Measurements from ENCODE around the gene PCDHB11. TPM values are rescaled to one million over a fixed set of nuclear protein-coding genes. Genes with fewer than 3 reads are reported as not detected.
"Not testable (repeated sequence)": the region's sequence is repeated elsewhere in the genome, so short reads cannot be mapped to it uniquely, and the experiment has no call there.

Gene PCDHB11
- total RNA-seq, 1 experiment from 2014 or later = not detected

DNA sequence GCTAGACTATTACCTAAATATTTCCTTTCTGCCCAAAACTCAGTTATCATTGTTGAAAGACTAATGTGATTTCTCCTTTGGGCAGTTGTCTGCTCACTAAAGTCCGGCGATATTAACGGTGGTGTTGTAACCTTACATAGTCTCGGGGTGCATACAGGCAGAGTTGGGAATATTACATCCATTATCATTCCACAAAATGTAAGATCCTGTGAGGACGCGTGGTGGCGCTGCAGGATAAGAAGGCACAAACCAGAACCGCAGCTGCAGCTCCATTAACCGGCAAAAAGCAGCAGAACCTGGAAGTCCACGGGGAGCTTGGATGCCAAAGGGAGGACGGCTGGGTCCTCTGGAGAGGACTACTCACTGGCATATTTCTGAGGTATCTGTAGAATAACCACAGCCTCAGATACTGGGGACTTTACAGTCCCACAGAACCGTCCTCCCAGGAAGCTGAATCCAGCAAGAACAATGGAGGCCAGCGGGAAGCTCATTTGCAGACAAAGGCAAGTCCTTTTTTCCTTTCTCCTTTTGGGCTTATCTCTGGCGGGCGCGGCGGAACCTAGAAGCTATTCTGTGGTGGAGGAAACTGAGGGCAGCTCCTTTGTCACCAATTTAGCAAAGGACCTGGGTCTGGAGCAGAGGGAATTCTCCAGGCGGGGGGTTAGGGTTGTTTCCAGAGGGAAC is 14.4 kb downstream of the PCDHB11 start, which contains the start of gene PCDHB13:
Gene PCDHB13, plus strand, starts transcription at position 264 of the 684 bp plus-strand sequence. Its CDS starts 205 bp downstream, at position 469.
- H3K4me1 ChIP-seq; POLR2A ChIA-PET; H3K4me3 Mint-ChIP-seq (ENCODE audit: unreplicated experiment); H3K27me3 ChIP-seq (replicated peaks; ENCODE audit: control insufficient read depth, insufficient read depth, low read length); H3K36me3 ChIP-seq (ENCODE audit: control insufficient read depth, insufficient read depth, low read length); H3K4me3 ChIP-seq (ENCODE audit: low read depth, low read length); H3K4me1 Mint-ChIP-seq (ENCODE audit: low read depth, unreplicated experiment); H3K9me3 ChIP-seq; H3K27ac Mint-ChIP-seq (ENCODE audit: unreplicated experiment); CTCF ChIA-PET; H3K36me3 Mint-ChIP-seq (ENCODE audit: insufficient read depth, unreplicated experiment); H3K27me3 Mint-ChIP-seq (ENCODE audit: insufficient read depth, unreplicated experiment); BruUV-seq (replicated peaks): not testable (repeated sequence)
- peaks cover 16% of the 10 kb centered on the region for H3K9me3 Mint-ChIP-seq (ENCODE audit: unreplicated experiment)
- DNase-seq = peak in 1 of 2 experiments; percentile 25
- intact Hi-C loops (cut with micrococcal nuclease; ENCODE audit: unreplicated experiment) = loop anchor here (2.0 kb wide), 1 partner anchor 35 kb away; no protein-coding TSS in a partner anchor

DNA sequence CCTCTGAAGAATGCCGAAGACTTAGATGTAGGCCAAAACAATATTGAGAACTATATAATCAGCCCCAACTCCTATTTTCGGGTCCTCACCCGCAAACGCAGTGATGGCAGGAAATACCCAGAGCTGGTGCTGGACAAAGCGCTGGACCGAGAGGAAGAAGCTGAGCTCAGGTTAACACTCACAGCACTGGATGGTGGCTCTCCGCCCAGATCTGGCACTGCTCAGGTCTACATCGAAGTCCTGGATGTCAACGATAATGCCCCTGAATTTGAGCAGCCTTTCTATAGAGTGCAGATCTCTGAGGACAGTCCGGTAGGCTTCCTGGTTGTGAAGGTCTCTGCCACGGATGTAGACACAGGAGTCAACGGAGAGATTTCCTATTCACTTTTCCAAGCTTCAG is 15.2 kb downstream of the PCDHB11 start:
- H3K27me3 ChIP-seq (replicated peaks; ENCODE audit: control insufficient read depth, insufficient read depth, low read length); H3K36me3 ChIP-seq (ENCODE audit: control insufficient read depth, insufficient read depth, low read length); CTCF ChIA-PET; H3K27me3 Mint-ChIP-seq (ENCODE audit: insufficient read depth, unreplicated experiment); BruUV-seq (replicated peaks); H3K9me3 ChIP-seq; H3K4me3 Mint-ChIP-seq (ENCODE audit: unreplicated experiment); H3K4me1 ChIP-seq; H3K4me3 ChIP-seq (ENCODE audit: low read depth, low read length); H3K36me3 Mint-ChIP-seq (ENCODE audit: insufficient read depth, unreplicated experiment); H3K4me1 Mint-ChIP-seq (ENCODE audit: low read depth, unreplicated experiment); DNase-seq; H3K27ac Mint-ChIP-seq (ENCODE audit: unreplicated experiment); POLR2A ChIA-PET: not testable (repeated sequence)
- peaks cover 20% of the 10 kb centered on the region for H3K9me3 Mint-ChIP-seq (ENCODE audit: unreplicated experiment)
- intact Hi-C loops (cut with micrococcal nuclease; ENCODE audit: unreplicated experiment) = loop anchor here (2.0 kb wide), 1 partner anchor 36 kb away; no protein-coding TSS in a partner anchor

DNA sequence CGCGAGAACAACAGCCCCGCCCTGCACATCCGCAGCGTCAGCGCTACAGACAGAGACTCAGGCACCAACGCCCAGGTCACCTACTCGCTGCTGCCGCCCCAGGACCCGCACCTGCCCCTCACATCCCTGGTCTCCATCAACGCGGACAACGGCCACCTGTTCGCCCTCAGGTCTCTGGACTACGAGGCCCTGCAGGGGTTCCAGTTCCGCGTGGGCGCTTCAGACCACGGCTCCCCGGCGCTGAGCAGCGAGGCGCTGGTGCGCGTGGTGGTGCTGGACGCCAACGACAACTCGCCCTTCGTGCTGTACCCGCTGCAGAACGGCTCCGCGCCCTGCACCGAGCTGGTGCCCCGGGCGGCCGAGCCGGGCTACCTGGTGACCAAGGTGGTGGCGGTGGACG is 16.1 kb downstream of the PCDHB11 start:
- H3K4me1 ChIP-seq; H3K9me3 ChIP-seq; H3K4me1 Mint-ChIP-seq (ENCODE audit: low read depth, unreplicated experiment); H3K4me3 Mint-ChIP-seq (ENCODE audit: unreplicated experiment); CTCF ChIA-PET; H3K27me3 ChIP-seq (replicated peaks; ENCODE audit: control insufficient read depth, insufficient read depth, low read length); H3K36me3 ChIP-seq (ENCODE audit: control insufficient read depth, insufficient read depth, low read length); BruUV-seq (replicated peaks); H3K36me3 Mint-ChIP-seq (ENCODE audit: insufficient read depth, unreplicated experiment); DNase-seq; H3K27ac Mint-ChIP-seq (ENCODE audit: unreplicated experiment); H3K4me3 ChIP-seq (ENCODE audit: low read depth, low read length); POLR2A ChIA-PET; H3K27me3 Mint-ChIP-seq (ENCODE audit: insufficient read depth, unreplicated experiment): not testable (repeated sequence)
- peaks cover 29% of the 10 kb centered on the region for H3K9me3 Mint-ChIP-seq (ENCODE audit: unreplicated experiment)
- intact Hi-C loops (cut with micrococcal nuclease; ENCODE audit: unreplicated experiment) = loop anchor here (2.0 kb wide), 1 partner anchor 37 kb away; no protein-coding TSS in a partner anchor

DNA sequence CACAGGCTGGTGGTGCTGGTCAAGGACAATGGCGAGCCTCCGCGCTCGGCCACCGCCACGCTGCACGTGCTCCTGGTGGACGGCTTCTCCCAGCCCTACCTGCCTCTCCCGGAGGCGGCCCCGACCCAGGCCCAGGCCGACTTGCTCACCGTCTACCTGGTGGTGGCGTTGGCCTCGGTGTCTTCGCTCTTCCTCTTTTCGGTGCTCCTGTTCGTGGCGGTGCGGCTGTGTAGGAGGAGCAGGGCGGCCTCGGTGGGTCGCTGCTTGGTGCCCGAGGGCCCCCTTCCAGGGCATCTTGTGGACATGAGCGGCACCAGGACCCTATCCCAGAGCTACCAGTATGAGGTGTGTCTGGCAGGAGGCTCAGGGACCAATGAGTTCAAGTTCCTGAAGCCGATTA is 16.6 kb downstream of the PCDHB11 start:
- intact Hi-C loops (cut with micrococcal nuclease; ENCODE audit: unreplicated experiment); H3K36me3 Mint-ChIP-seq (ENCODE audit: insufficient read depth, unreplicated experiment); H3K4me3 ChIP-seq (ENCODE audit: low read depth, low read length); DNase-seq; H3K9me3 ChIP-seq; H3K27ac Mint-ChIP-seq (ENCODE audit: unreplicated experiment); BruUV-seq (replicated peaks); H3K27me3 Mint-ChIP-seq (ENCODE audit: insufficient read depth, unreplicated experiment); H3K4me1 ChIP-seq; CTCF ChIA-PET; H3K27me3 ChIP-seq (replicated peaks; ENCODE audit: control insufficient read depth, insufficient read depth, low read length); H3K36me3 ChIP-seq (ENCODE audit: control insufficient read depth, insufficient read depth, low read length); POLR2A ChIA-PET; H3K4me1 Mint-ChIP-seq (ENCODE audit: low read depth, unreplicated experiment); H3K4me3 Mint-ChIP-seq (ENCODE audit: unreplicated experiment): not testable (repeated sequence)
- peaks cover 33% of the 10 kb centered on the region for H3K9me3 Mint-ChIP-seq (ENCODE audit: unreplicated experiment)

Measured in Caco-2 (cell line).